Liver (tissue), 3 donors: Measurements from ENCODE around the gene ADCY4.

Experiments used
- CTCF ChIP-seq: fragments of 150-350 bp; IDR thresholded peaks from 2 replicates; pipeline ENCODE4 v1.5.1; 2017; ENCODE audit warnings: improper control_type of control experiment, low read depth, low read length; ENCODE audit not compliant: missing input control
- YY1 ChIP-seq: IDR thresholded peaks from 2 replicates; pipeline ENCODE4 v1.6.1; 2016; ENCODE audit warnings: antibody characterized with exemption, mild to moderate bottlenecking
- TF ChIP-seq, protein P1 (sequence below): IDR thresholded peaks from 2 replicates; pipeline ENCODE4 v1.6.1; 2016; ENCODE audit warnings: antibody characterized with exemption
- TF ChIP-seq, protein P2 (sequence below): IDR thresholded peaks from 2 replicates; pipeline ENCODE4 v1.6.1; 2016; ENCODE audit warnings: antibody characterized with exemption, mild to moderate bottlenecking
- donor health status: healthy.
- donor health status: healthy.

DNA sequence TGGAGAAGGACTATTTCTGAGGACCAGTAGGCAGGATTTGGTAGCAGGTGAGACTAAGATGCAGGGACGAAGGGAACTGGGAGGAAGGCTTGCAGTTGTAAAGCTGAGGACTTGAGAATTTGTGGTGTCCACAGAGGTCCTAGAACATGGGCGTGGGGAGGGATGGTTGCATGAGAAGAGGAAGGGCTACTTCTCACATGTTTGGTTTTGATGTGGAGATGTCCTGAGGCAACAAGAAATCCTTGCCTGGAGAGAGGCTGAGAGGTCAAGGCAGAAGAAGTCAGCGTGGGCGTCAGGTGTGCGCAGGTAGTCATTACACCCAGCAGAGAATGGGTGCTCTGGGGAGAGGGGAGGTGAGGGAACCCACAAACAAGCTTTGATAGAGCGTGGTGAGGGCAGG is 57.8 kb downstream of the ADCY4 start:
- TF ChIP-seq, protein P1, sequence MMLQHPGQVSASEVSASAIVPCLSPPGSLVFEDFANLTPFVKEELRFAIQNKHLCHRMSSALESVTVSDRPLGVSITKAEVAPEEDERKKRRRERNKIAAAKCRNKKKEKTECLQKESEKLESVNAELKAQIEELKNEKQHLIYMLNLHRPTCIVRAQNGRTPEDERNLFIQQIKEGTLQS, result no peak
- TF ChIP-seq YY1, result no peak
- TF ChIP-seq, protein P2, sequence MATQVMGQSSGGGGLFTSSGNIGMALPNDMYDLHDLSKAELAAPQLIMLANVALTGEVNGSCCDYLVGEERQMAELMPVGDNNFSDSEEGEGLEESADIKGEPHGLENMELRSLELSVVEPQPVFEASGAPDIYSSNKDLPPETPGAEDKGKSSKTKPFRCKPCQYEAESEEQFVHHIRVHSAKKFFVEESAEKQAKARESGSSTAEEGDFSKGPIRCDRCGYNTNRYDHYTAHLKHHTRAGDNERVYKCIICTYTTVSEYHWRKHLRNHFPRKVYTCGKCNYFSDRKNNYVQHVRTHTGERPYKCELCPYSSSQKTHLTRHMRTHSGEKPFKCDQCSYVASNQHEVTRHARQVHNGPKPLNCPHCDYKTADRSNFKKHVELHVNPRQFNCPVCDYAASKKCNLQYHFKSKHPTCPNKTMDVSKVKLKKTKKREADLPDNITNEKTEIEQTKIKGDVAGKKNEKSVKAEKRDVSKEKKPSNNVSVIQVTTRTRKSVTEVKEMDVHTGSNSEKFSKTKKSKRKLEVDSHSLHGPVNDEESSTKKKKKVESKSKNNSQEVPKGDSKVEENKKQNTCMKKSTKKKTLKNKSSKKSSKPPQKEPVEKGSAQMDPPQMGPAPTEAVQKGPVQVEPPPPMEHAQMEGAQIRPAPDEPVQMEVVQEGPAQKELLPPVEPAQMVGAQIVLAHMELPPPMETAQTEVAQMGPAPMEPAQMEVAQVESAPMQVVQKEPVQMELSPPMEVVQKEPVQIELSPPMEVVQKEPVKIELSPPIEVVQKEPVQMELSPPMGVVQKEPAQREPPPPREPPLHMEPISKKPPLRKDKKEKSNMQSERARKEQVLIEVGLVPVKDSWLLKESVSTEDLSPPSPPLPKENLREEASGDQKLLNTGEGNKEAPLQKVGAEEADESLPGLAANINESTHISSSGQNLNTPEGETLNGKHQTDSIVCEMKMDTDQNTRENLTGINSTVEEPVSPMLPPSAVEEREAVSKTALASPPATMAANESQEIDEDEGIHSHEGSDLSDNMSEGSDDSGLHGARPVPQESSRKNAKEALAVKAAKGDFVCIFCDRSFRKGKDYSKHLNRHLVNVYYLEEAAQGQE, result no peak
- no peak for TF ChIP-seq CTCF
